Bone marrow (tissue), 2 donors: ENCODE measurements around the gene LITAF.

ENCODE experiments used
- DNase-seq, 2 donors: peaks; one replicate each; lab custom pipeline; 2025; lab: John Stamatoyannopoulos, UW

Gene LITAF

GRCh38 chr16:11550791-11551498, 35.8 kb downstream of the LITAF start:
- DNase-seq = no peak

DNA sequence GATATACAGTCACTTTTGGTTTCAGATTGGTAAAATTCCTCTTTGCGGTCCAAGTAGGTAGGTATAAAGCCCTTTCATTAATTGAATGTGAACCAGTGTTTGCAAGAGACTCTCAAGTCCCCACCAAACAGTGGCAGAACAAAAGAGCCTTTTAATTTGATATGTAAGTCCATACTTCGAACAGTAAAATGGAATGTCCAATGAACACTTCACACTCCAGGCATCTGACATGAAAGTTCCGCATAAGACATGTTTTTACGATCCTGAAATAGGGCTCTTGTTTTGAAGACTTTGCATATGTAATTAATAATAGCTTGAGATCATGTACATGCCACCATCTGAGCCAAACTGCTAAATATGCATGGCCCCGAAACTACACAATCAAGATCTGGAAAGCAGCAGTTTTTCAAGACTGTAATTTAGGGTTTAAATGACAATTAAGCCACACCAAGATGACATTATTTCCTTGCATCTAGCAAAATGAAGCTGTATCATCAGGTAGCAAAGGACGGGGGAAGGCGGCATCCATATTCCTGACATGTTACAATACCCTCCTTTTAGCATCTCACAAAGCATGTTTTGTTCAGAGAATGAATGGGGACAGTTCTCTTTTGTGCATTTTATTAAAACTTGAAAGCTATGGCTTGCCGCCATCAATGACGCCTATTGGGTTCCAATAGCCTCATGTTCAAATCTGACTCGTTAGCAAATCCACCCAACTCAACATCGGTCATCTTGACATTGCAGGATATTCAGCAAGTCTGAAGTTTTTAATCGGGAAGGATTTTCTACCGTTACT, 39.4 kb downstream of the LITAF start:
- DNase-seq = no peak

DNA sequence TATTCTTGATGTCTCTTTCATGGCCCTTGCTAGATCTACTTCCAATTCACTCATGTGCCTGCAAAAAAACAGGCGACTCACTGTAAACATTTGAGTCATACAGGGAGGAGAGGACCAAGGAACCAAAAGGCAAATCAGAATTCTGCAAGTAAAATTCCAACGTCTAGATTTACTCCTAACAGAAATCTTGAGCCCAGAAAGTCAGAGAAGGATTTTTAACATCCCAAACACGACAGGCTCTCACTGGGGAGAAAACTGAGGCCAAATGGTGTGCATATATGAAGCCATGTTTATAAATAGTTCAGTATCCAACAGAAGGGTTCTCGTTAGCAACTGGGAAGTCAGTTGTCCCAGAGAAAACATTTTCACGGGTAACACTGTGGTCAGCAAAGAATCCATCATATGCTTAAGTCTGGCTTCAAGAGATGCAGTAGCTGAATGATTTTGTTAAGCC, 40.1 kb downstream of the LITAF start:
- no peak for DNase-seq

DNA sequence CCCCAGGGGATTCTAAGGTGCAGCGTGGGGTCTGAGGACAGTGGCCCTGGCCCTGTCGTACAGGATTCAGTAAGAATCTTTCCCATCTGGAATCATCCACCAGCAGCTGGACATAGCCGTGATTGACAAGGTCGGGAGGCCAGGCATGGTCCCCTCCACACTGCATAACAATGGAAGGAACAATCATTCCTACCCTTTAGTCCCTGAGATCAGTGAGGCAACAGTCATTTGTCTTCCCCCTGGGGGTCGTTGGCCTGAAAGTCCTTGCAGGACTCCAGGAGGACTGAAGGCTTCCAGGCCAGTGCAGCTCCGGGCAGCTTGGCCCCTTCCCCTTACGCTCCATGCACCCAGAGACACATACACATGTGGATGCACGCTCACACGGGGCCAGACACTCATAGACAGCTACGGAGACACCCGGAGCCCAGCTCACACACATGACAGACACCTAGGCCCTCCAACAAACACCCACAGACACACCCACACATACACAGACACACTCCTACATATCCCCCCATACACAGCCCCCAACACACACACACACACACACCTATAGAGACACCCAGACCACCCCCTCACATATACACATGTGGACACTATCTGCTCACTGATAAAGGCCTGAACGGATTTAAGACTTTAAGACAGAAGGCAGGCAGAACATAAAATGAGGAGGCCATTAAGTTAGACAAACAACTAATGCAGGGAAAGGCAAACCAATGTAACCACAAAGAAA, 42.9 kb downstream of the LITAF start:
- DNase-seq = no peak

GRCh38 chr16:11542069-11542744, 44.5 kb downstream of the LITAF start:
- no peak for DNase-seq

DNA sequence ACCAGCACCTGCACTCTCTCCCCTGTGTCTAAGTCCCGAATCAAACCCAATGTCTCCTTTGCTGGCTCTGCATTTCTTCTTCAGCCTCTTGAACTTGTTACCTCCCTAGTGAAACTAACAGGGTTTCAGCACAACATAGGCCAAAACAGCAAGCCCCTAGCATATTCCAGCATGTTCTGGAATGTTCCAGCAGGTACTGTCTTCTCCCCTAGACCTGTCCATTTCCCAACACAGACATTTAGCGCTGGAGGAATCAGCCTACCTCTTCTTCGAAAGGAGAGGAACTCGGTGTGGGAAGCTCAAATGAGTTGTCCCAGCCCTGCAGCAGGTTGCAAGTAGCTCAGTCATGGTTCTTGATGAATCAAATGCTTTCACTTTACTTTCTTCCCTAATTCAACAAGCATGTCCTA, 47.1 kb downstream of the LITAF start:
- DNase-seq = peak in 1 of 2 donors; percentile 14

GRCh38 chr16:11538880-11539279, 47.8 kb downstream of the LITAF start:
- DNase-seq = no peak

DNA sequence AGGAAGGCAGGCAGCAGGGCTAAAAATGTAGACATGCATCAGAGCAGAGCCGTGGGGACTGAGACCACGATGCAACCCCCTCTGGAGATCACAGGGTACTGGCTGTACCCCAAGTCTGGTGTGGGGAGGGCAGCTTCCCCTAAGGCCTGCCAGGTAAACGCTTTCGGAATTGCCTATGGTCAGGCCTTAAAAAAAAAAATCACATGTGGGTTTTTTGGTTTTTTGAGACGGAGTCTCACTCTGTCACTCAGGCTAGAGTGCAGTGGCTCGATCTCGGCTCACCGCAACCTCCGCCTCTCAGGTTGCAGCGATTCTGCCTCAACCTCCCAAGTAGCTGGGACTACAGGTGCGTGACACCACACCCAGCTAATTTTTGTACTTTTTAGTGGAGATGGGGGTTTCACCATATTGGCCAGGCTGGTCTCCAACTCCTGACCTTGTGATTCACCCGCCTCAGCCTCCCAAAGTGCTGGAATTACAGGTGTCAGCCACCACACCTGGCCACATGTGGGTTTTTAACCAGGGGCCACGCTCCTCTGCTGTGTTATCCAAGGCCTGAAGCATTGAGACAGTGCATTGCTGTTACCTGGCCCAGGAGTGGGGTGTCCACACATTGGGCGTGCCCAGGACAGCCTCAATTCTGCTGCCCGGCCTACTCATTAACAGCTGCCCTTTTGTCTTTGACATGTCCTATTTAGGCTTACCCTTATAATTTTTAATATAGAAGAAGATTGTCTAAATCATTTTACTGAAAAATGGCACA, 50.4 kb downstream of the LITAF start:
- DNase-seq = no peak

DNA sequence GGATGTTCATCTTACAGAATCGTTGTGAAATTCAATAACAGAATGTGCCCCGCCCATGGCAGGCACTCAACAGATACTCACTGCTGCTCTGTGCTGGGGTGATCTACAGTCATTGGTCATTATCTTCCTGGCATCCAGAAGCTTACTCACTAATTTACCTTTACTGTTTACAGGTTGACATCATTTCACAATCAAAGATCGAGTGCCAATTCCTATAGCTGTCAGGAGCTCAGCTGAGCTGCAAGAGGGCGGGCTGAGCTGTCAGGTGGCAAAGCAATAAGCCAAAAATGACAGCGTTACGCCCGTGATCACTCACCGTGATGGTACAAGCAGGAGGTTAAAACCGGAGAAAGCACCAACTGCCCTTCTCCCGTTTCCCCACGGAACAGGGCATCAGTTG, 51.2 kb downstream of the LITAF start:
- DNase-seq = no peak

GRCh38 chr16:11534262-11534661, 52.5 kb downstream of the LITAF start:
- no peak for DNase-seq

DNA sequence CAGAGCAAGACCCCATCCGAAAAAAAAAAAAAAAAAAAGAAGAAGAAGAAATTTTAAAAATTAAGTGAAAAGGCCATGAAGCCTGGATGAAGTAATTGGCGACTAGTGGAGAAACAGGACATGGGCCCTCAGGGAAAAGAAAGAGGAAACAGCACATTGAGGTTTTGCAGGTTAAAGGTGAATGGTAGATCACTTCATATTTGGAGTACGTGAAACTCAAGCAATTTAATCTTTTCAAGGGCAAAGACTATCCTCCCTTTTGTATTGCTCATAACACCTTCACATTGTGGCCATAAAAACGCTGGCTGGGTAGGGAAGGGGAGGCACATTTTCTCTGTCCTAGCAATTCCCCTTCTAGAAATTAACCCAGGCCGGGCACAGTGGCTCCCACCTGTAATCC, 53.1 kb downstream of the LITAF start:
- no peak for DNase-seq

DNA sequence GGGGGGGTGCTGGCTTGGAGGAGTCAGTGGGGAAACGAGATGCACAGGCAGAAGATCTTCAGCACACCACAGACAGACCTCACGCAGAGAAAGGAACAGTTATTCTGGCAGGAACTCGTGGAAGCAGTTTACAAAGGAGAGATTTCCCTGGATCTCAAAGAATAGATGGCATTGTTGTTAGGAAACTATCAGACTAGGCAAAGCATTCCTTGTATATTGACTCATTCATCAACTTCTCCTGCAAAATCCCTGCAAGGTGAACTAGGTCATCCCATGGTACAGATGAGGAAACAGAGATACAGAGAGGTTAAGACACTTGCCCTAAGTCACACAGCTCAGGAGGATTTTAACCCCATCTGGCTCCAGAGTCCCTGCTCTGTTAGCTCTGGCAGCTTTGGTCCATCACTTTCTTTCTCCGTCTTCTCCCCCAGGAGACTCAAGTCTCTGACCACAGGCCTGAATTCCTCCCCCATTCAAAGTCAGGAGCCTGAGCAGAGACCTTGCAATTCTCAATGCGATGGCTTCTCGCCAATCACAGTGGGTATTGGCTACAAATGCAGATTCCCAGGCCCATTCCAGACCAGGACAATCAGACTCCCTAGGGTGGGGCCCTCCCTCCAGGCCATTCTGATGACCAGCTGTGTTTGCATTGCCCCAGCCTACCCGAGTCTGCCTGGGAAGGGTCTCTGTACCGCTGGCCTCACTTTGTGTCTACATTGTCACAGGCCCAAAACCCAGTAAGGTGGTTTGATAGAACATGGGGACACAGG, 56.4 kb downstream of the LITAF start:
- DNase-seq = no peak

GRCh38 chr16:11529285-11529684, 57.4 kb downstream of the LITAF start:
- no peak for DNase-seq

DNA sequence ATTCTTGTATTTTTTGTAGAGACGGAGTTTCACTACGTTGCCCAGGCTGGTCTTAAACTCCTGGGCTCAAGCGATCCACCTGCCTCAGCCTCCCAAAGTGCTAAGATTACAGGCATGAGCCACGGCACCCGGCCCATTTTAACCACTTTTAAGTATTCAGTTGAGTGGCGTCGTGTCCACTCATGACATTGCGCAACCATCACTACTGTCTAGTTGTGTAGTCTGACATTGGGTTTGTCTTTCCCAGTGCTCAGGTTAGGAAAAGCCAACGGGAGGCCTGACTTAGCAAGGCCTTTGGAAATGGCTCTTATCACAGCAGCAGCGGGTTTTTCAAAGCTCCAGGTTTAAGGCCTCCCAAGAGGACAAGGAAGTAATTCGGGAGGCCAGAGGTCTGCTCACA, 58.7 kb downstream of the LITAF start:
- DNase-seq = no peak

- no peak for DNase-seq
Measured at GRCh38 chr16:11526655-11527350, 59.9 kb downstream of the LITAF start.

- no peak for DNase-seq
Measured at GRCh38 chr16:11524098-11524760, 62.5 kb downstream of the LITAF start.

- DNase-seq = no peak
Measured at GRCh38 chr16:11521055-11521454, 65.7 kb downstream of the LITAF start.

DNA sequence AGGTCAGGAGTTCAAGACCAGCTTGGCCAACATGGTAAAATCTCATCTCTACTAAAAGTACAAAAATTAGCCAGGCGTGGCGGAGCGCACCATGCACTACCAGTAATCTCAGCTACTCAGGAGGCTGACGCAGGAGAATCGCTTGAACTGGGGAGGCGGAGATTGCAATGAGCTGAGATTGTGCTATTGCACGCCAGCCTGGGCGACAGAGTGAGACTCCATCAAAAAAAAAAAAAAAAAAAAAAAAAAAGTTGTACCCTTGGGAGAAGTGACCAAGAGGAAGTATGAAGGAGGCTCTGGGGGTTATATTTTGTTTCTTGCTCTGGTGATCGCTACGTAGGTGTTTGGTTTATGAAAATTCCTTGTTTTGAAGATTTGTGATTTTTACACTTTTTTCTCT, 66.3 kb downstream of the LITAF start:
- no peak for DNase-seq

DNA sequence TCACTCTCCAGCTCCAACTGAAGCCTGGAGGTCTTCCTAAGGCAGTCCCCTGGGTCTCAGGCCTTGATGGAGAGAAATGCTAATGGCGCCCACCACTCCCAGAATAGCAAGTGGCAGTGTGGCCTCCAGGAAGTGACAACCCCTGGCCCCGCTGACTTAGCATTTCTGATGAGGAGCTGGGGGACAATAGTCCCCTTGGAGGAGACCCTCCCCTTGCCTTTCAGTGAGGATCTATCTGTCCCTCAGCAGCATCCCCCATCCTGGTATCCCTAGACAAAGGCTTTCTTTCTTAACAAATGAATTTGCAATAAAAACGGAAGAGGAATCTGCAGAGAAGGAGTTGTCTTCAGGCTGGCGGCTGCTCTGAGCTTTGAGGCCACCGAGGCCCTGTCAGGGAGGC, 68.8 kb downstream of the LITAF start:
- no peak for DNase-seq
